Neural crest cell (in vitro differentiated cells): ENCODE results near the gene AGK. TPM values are rescaled to one million over a fixed set of nuclear protein-coding genes. Genes with fewer than 3 reads are reported as not detected.
"Not testable (repeated sequence)": the region's sequence is repeated elsewhere in the genome, so short reads cannot be mapped to it uniquely, and the experiment has no call there.

ENCODE experiments used
- DNase-seq: peaks from one replicate; pipeline ENCODE4 v3.0.0; 2021; ENCODE audit warnings: low read depth, mixed read lengths, low spot score
- H3K27ac Mint-ChIP-seq: one replicate; pipeline ENCODE4 v1.8.0; 2021; ENCODE audit warnings: mild to moderate bottlenecking, mixed read lengths; ENCODE audit not compliant: unreplicated experiment
- H3K27me3 Mint-ChIP-seq: 2 replicates; pipeline ENCODE4 v1.8.0; 2021; ENCODE audit warnings: low read depth, mild to moderate bottlenecking, mixed read lengths
- H3K36me3 Mint-ChIP-seq: 2 replicates; pipeline ENCODE4 v1.8.0; 2021; ENCODE audit warnings: low read depth, mild to moderate bottlenecking, mixed read lengths
- H3K4me1 Mint-ChIP-seq: 2 replicates; pipeline ENCODE4 v1.8.0; 2021; ENCODE audit warnings: mixed read lengths
- H3K4me3 Mint-ChIP-seq: one replicate; pipeline ENCODE4 v1.8.0; 2021; ENCODE audit warnings: mild to moderate bottlenecking, mixed read lengths
- H3K9me3 Mint-ChIP-seq: 2 replicates; pipeline ENCODE4 v1.8.0; 2021; ENCODE audit warnings: mixed read lengths
- CTCF ChIP-seq: fragments of 200-600 bp; sonication (generic); conservative IDR thresholded peaks from 2 replicates; pipeline ENCODE4 v1.5.0; 2021; ENCODE audit warnings: antibody characterized with exemption, mild to moderate bottlenecking
- total RNA-seq: library from RNA; stranded (reverse); gene quantifications from 2 replicates; pipeline ENCODE4 v1.2.1, GENCODE V29; 2021

The AGK gene
- total RNA-seq, 1 donor from 2014 or later: 35.7 TPM

GRCh38 chr7:141640239-141640840 lies 89.1 kb downstream of the AGK start:
- no peak for DNase-seq
- peaks cover 14% of the 10 kb centered on the region for H3K4me1 Mint-ChIP-seq
- H3K36me3 Mint-ChIP-seq: peaks cover 10% of the 10 kb centered on the region
- H3K27me3 Mint-ChIP-seq: no peaks in the 10 kb centered on the region
- H3K27ac Mint-ChIP-seq: peak overlapping the region; percentile 78
- no peak overlapping the region for H3K4me3 Mint-ChIP-seq
- H3K9me3 Mint-ChIP-seq: no peaks in the 10 kb centered on the region
- TF ChIP-seq CTCF: no peak

- TF ChIP-seq CTCF: no peak
- Mint-ChIP-seq H3K4me3 (no peak overlapping the region), H3K27ac (no peak overlapping the region), H3K9me3 (no peaks in the 10 kb centered on the region), H3K36me3 (peaks cover 10% of the 10 kb centered on the region), H3K4me1 (peaks cover 22% of the 10 kb centered on the region), H3K27me3 (no peaks in the 10 kb centered on the region)
- DNase-seq: no peak
These were observed 90.7 kb downstream of the AGK start for GRCh38 chr7:141641876-141642275.

- peaks cover 43% of the 10 kb centered on the region for H3K4me1 Mint-ChIP-seq
- no peaks in the 10 kb centered on the region for H3K27me3 Mint-ChIP-seq
- DNase-seq: no peak
- TF ChIP-seq CTCF: no peak
- H3K36me3 Mint-ChIP-seq: peaks cover 8% of the 10 kb centered on the region
- no peaks in the 10 kb centered on the region for H3K9me3 Mint-ChIP-seq
- H3K27ac Mint-ChIP-seq: no peak overlapping the region
- H3K4me3 Mint-ChIP-seq: no peak overlapping the region
These were observed 94.0 kb downstream of the AGK start for GRCh38 chr7:141645188-141645587.

GRCh38 chr7:141646826-141647480 lies 95.7 kb downstream of the AGK start:
- Mint-ChIP-seq H3K4me1 (peaks cover 42% of the 10 kb centered on the region), H3K27me3 (no peaks in the 10 kb centered on the region), H3K36me3 (peaks cover 3% of the 10 kb centered on the region), H3K4me3 (peak overlapping the region; percentile 65), H3K9me3 (no peaks in the 10 kb centered on the region), H3K27ac (peak overlapping the region; percentile 73)
- no peak for TF ChIP-seq CTCF
- no peak for DNase-seq

- DNase-seq, H3K27me3 Mint-ChIP-seq, H3K4me3 Mint-ChIP-seq, H3K27ac Mint-ChIP-seq, H3K9me3 Mint-ChIP-seq, H3K36me3 Mint-ChIP-seq: not testable (repeated sequence)
- peaks cover 42% of the 10 kb centered on the region for H3K4me1 Mint-ChIP-seq
These were observed 96.5 kb downstream of the AGK start for GRCh38 chr7:141647701-141648100.
